ENCODE data around the gene CA12. TPM values are rescaled to one million over a fixed set of nuclear protein-coding genes. Genes with fewer than 3 reads are reported as not detected.

The CA12 gene
- total RNA-seq, 2 experiments from 2014 or later = 0.58 TPM; not detected in 1

DNA sequence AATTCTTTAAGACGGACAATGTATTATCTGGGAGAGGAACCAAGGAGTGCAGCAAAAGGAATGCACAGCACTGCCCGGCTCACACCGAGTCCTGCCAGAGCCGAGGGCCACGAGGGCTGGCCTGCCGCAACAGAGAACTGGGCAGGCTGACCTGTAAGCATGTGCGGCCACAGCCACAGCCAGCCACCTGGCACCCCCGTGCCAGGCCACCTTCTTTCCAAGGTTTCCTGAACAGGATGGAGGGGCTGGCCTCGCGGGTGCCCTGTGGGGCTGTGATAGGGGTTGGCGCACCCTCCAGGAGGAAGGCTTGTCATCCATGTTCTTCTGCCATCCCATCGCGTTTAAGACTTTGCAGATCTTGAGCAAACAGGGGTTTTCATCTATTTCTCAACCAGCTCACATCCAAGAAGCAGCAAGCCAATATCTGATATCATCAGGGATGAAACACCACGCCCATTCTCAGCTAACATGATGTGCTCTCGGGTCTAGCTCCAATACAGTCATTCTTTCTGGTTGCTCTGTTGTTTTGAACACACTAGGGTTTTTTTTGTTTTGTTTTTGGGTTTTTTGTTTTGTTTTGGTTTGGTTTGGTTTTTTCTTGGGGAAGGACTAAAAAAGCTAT is 10.2 kb downstream of the CA12 start:
- ATAC-seq (no peak), DNase-seq (no peak)
- no peaks in the 10 kb centered on the region for H3K36me3 Mint-ChIP-seq (ENCODE audit: low read depth)
- H3K27ac Mint-ChIP-seq = no peak overlapping the region
- peaks cover 37% of the 10 kb centered on the region for H3K4me1 Mint-ChIP-seq (ENCODE audit: low read depth)
- intact Hi-C loops (cut with micrococcal nuclease) = no loop called here
- no peaks in the 10 kb centered on the region for H3K27me3 Mint-ChIP-seq
- ChIA-PET CTCF (interaction anchor here (1.3 kb wide), 1 partner anchor 83 kb away, joined by 3 read pairs; no protein-coding TSS in a partner anchor), POLR2A (interaction anchor here (0.6 kb wide), 1 partner anchor 199 kb away, joined by 3 read pairs; no protein-coding TSS in a partner anchor)
- no peaks in the 10 kb centered on the region for H3K9me3 Mint-ChIP-seq
- TF ChIP-seq, protein P1, sequence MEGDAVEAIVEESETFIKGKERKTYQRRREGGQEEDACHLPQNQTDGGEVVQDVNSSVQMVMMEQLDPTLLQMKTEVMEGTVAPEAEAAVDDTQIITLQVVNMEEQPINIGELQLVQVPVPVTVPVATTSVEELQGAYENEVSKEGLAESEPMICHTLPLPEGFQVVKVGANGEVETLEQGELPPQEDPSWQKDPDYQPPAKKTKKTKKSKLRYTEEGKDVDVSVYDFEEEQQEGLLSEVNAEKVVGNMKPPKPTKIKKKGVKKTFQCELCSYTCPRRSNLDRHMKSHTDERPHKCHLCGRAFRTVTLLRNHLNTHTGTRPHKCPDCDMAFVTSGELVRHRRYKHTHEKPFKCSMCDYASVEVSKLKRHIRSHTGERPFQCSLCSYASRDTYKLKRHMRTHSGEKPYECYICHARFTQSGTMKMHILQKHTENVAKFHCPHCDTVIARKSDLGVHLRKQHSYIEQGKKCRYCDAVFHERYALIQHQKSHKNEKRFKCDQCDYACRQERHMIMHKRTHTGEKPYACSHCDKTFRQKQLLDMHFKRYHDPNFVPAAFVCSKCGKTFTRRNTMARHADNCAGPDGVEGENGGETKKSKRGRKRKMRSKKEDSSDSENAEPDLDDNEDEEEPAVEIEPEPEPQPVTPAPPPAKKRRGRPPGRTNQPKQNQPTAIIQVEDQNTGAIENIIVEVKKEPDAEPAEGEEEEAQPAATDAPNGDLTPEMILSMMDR (IDR thresholded peaks at IDR 0.05) = no peak
- H3K4me3 Mint-ChIP-seq = no peak overlapping the region

DNA sequence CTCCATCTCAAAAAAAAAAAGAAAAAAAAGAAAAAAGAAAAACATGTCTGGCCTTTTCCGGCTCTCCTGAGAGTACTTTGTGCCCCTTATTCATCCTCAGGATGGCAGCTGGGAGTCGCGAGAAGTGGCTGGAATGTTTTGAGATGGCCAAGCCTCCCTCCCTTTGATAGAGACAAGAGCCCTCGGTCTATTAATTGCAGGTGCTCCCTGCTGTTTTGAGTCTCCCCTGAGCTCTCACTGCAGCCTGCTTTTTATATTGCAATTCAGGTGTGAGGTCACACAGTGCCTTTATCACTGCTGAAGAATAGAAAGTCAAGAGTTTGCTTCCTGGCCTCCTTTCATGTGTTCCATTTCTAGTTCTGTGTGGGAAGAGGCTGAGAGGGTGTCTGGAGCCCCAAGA is 10.9 kb downstream of the CA12 start:
- Mint-ChIP-seq H3K4me1 (ENCODE audit: low read depth) (peaks cover 33% of the 10 kb centered on the region), H3K9me3 (no peaks in the 10 kb centered on the region), H3K36me3 (ENCODE audit: low read depth) (no peaks in the 10 kb centered on the region), H3K27ac (no peak overlapping the region), H3K27me3 (no peaks in the 10 kb centered on the region), H3K4me3 (no peak overlapping the region)
- CTCF ChIA-PET = no interaction called here
- DNase-seq (no peak), ATAC-seq (no peak)
- POLR2A ChIA-PET = no interaction called here
- intact Hi-C loops (cut with micrococcal nuclease) = no loop called here
- TF ChIP-seq, protein P1 (IDR thresholded peaks at IDR 0.05) = no peak

DNA sequence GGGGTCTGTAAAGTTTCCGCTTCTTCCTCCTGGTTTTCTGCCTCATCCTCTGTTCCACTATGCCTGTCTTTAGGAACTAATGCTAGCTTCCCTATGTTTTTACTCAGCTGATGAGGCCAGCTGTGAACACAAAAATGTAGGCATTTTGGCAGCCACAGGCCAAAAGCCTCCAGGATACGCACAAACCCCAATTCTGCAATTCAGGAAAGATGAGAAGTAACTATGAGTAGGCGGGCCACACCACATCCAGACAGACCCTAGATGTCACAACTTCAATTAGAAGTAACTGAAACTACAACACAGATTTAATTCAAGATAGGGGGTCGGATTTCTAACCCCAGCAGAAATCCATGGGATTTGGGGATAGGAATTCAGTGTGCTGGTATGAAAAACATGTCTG is 11.9 kb downstream of the CA12 start:
- ChIA-PET CTCF (interaction anchor here (0.8 kb wide), 1 partner anchor 81 kb away, joined by 3 read pairs; no protein-coding TSS in a partner anchor), POLR2A (no interaction called here)
- intact Hi-C loops (cut with micrococcal nuclease) = no loop called here
- no peak overlapping the region for H3K4me3 Mint-ChIP-seq
- no peaks in the 10 kb centered on the region for H3K36me3 Mint-ChIP-seq (ENCODE audit: low read depth)
- ATAC-seq (no peak), DNase-seq (no peak)
- TF ChIP-seq, protein P1 (IDR thresholded peaks at IDR 0.05) = no peak
- H3K4me1 Mint-ChIP-seq (ENCODE audit: low read depth) = peaks cover 24% of the 10 kb centered on the region
- no peak overlapping the region for H3K27ac Mint-ChIP-seq
- H3K9me3 Mint-ChIP-seq = no peaks in the 10 kb centered on the region
- H3K27me3 Mint-ChIP-seq = no peaks in the 10 kb centered on the region

DNA sequence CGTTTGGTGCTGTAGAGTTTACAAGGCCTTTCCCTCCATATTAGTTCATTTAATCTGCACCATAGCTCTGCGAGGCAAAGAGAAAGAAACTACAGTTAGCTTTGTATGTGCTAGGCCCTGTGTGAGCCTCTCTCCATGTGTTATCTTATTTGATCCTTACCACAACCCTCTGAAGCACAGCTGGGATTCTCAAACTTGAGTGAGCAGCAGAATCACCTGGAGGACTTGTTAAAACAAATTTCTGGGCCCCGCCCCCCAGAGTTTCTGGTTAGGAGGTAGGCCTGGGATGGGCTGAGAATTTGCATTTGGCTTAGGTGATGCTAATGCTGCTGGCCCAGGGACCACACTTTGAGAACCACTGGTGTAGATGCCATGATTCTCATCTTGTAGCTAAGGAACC is 12.3 kb downstream of the CA12 start:
- TF ChIP-seq, protein P1 (IDR thresholded peaks at IDR 0.05) = no peak
- ATAC-seq (no peak), DNase-seq (no peak)
- no peaks in the 10 kb centered on the region for H3K36me3 Mint-ChIP-seq (ENCODE audit: low read depth)
- intact Hi-C loops (cut with micrococcal nuclease) = no loop called here
- H3K4me1 Mint-ChIP-seq (ENCODE audit: low read depth) = peaks cover 19% of the 10 kb centered on the region
- ChIA-PET POLR2A (no interaction called here), CTCF (interaction anchor here (0.7 to 0.8 kb wide), 2 partner anchors 80 to 84 kb away, joined by 3 read pairs; no protein-coding TSS in a partner anchor)
- H3K4me3 Mint-ChIP-seq = no peak overlapping the region
- H3K9me3 Mint-ChIP-seq = no peaks in the 10 kb centered on the region
- no peaks in the 10 kb centered on the region for H3K27me3 Mint-ChIP-seq
- H3K27ac Mint-ChIP-seq = no peak overlapping the region

DNA sequence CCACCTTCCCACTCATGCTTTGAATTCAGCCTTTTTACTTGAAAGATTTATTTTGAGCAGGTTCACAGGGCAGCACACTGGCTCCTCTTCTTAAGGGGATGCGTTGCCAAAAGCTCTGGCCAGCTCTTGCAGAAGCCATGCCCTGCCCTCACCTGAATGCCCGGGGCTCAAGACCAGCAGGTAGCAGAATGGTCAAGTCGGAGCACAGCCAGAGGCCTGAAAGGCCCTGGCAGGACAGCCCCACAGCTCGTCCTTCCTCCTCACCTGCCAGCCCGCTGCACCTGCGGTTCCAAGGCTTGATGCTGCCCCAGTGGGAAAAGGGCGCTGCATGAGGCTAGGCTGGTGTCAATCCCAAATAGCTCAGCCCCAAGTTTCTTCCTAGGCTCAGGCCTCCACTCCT is 13.1 kb downstream of the CA12 start:
- H3K9me3 Mint-ChIP-seq = no peaks in the 10 kb centered on the region
- POLR2A ChIA-PET = no interaction called here
- no peaks in the 10 kb centered on the region for H3K36me3 Mint-ChIP-seq (ENCODE audit: low read depth)
- CTCF ChIA-PET = no interaction called here
- no peak overlapping the region for H3K4me3 Mint-ChIP-seq
- no peak for ATAC-seq
- TF ChIP-seq, protein P1 (IDR thresholded peaks at IDR 0.05) = no peak
- intact Hi-C loops (cut with micrococcal nuclease) = no loop called here
- H3K27ac Mint-ChIP-seq = no peak overlapping the region
- peaks cover 15% of the 10 kb centered on the region for H3K4me1 Mint-ChIP-seq (ENCODE audit: low read depth)
- H3K27me3 Mint-ChIP-seq = no peaks in the 10 kb centered on the region
- DNase-seq = no peak
